ENCODE results near the gene TNK2.
"Not testable (repeated sequence)": the region's sequence is repeated elsewhere in the genome, so short reads cannot be mapped to it uniquely, and the experiment has no call there.

TNK2 gene

DNA sequence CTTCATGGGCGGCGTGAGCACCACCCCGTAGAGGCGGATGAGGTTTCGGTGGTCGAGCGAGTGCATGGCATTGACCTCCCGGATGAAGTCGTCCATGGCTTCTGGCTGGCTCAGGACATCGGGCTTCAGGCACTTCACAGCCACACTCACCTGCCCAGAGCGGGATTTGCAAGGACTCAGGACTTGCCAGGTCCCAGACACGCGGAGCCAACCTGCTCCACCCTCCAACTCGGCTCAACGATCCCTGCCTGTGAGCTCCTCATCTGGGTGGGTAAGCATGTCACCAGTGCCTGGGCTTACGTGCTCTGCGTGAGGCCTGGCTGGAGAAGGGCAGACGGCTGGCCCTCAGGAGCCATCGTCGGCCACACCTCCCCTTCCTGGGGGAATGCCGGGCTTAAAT, 25.2 kb downstream of the TNK2 start:
- DNase-seq = no peak

GRCh38 chr3:195882002-195882441, 26.3 kb downstream of the TNK2 start:
- no peak for DNase-seq

DNA sequence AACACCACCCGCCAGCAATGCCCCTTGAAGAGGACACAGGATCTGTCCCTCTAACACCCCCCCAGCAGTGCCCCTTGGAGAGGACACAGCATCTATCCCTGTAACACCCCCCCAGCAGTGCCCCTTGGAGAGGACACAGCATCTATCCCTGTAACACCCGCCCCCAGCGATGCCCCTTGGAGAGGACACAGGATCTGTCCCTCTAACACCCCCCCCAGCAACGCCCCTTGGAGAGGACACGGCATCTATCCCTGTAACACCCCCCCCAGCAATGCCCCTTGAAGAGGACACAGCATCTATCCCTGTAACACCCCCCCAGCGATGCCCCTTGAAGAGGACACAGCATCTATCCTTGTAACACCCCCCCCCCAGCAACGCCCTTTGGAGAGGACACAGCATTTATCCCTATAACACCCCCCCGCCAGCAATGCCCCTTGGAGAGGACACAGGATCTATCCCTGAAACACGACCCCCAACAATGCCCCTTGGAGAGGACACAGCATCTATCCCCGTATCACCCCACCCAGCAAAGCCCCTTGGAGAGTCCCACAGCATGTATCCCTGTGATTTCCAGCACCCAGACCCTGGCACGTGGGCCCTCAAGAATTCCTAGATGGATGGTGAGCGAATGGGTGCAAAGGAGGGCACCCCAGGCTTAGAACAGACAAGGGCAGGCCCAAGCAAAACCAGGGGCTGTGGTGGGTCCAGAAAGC, 26.9 kb downstream of the TNK2 start:
- DNase-seq = no peak

GRCh38 chr3:195880037-195880431, 28.3 kb downstream of the TNK2 start:
- DNase-seq = no peak

DNA sequence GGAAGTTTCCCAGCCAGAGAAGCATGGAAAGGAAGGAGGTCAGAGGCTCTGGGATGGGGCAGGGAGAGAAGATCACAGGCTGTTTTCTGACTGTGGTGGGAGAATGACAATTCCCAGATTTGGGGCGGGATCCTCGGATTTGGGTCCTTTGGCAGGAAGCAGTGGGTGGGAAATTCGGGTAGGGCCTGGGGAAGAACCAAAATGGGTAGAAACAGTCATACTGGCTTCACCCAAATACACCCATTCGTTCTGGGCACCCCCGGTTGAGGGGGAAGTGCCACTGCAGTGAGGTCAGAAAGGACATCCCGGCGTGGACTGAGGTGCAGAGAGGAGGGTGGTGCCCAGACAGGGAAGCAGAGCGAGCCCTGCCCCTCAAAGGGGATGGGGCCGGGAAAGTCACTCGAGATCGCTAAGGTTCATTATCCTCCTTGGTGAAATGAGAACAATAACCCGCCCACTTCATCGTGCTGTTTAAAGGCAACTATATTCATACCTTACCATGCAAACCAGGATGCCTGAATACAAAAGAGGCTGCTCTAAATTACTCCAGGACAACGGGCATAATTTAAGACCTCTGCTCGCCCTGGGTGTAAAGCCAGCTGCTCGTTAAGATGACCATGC, 28.8 kb downstream of the TNK2 start:
- DNase-seq = no peak

DNA sequence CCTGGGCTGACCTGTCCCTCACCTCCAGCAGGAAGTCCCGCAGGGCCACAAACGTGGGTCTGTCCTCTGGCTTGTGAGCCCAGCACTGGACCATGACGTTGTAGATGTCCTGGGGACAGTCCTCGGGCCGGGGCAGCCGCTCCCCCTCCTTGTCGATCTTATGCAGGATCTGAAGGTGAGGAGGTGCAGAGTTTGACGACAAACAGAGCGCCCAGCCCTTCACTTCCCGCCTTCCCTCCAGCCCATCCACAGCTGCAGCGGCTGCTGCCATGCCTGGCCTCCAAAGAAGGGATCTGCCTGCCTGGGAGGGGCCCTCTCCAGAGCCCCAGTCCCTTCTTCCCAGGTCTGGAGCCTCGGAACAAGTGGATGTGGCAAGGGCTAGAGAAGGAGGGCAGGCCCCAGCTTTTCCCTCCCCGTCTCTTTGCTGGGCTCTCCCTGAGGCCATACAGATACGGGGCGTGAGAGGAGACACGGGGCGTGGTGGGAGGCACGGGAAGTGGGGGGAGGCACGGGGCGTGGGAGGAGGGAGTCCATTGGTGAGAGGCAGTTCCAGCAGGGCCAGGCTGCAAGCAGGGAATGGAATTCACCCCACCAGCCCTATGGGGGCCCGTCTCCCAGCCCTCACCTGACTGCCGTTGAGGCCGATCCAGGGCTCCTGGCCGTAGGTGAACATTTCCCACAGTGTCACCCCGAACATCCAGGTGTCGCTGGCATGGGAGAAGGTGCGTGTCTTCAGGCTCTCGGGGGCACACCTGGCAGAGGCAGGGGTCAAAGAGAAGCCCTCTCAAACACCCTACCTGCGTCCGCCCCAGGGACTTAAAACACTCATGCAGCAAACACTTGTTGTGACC, 29.7 kb downstream of the TNK2 start:
- DNase-seq = no peak

DNA sequence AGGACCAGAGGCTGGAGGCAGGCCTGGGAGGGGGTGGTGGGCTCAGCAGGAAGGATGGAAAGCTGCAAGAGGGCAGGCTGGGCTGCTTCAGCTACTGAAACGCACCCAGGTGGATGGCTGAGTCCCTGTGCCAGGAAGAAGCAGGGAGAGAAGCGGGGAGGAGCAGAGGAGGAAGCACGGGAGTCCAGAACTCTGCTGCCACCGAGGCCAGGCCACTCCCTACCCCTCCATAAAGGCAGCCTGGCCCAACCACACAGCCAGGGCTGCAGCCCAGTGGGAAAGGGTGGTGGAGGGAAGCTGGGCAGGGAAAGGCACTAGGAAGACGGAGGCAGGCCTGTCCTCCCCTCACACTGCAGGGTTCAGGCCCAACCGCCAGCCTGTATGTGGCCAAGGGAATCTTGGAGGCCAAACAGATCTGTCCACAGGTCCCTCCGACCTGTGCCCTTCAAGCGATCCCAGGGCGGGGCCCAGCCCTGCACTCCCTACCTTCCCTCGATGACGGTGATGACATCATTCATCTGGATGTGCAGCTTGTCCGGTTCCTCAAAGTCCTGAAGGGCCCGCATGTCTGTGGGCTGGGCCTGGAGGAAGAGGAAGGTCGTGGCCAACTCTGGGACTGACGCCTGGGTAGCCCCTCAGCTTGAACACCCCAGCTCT, 30.5 kb downstream of the TNK2 start:
- DNase-seq = no peak

DNA sequence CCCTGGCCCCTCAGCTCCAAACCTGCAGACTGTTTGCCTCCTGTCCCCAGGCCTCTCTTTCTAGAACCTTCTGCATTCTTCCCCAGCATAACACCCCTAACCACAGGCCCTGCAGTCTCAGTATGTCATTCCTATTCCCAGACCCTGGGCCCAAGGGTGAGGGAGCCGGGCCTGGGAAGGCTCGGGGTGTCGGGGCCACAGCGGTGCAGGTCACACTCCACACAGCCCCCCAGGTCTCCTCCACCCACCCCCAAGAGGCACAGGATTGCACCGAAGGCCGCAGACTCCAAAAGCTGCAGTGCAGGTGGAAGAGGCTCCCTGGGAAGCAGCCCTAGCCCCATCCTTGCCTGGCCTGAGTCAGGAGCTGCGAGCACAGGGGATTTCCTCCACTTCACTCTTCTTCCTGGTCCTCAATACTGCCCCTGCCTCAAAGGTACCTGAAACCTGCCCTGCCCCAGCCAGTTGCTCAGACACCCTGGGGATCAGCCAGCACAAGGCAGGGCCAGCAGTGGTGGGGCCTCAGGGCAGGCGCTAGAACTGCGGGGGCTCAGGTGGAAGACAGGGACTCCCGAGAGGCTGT, 31.1 kb downstream of the TNK2 start:
- DNase-seq = no peak

DNA sequence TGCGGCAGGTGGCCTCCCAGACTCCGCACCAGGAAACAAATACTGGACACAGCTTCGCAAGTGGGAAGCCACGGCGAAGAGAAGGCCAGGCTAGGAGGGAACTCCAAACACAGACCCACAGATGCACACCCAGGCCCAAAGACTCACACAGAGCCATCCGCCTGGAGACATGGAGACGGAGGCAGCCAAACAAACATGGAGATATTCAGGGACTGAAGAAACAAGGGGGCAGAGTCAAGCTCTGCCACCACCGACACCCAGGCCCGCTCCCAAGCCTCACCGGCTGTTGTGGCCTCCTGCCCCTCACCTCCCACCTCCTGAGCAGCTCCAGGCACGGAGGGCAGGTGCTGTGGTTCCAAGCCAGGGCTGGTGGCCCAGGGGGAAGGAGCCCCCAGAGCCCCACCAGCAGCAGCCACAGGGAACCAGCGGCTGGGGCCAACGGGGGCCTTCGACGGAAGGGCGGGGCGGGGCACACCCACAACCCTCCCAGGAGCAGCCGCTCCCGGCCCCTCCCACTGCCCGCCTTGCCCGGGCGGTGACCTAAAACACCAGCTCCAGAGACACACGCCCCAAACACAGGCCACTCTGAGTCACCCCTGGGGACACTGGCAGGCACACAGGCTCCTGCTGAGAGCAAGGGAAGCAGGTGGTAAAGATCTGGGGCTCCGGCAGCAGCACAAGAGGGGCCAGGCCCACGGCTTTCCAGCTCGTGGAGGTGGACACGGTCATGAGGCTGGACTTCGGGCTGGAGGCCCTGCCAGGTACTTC, 31.9 kb downstream of the TNK2 start:
- no peak for DNase-seq

DNA sequence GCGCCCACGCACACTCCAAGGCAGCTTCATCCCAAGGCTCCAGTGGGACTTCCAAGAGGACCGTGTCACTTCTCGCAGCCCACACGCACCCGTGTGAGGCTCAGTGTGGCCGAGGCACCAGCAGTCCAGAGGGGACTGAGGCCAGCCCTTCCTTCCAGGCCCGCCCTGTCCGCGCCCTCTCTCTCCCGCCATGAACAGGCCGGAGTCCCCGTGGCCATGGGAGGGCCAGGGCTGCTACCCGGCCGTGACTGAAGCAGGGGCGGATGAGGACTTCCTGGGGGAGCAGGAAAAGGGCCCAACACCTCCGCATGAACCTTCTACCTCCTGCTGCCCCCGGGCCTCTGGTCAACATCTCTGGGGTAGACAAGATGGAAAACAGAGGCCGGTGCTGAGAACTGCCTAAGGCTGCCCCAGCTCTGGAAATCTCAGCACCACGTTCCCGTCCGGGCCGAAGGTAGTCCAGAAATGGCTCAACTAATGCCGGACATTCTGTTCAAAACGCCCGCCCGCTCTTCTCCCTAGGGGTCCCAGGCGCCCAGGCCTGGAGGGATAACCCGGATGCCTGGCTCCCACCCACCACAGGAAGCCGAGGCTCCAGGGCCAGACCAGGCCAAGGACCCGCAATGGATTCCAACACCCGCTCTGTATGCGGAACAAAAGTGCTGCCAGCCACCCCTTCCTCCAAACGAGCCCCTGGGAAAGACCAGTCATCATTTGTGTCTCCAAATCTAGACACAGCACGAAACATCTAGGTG, 32.7 kb downstream of the TNK2 start:
- no peak for DNase-seq

- DNase-seq = no peak
Measured at GRCh38 chr3:195873971-195874370, 34.4 kb downstream of the TNK2 start.

DNA sequence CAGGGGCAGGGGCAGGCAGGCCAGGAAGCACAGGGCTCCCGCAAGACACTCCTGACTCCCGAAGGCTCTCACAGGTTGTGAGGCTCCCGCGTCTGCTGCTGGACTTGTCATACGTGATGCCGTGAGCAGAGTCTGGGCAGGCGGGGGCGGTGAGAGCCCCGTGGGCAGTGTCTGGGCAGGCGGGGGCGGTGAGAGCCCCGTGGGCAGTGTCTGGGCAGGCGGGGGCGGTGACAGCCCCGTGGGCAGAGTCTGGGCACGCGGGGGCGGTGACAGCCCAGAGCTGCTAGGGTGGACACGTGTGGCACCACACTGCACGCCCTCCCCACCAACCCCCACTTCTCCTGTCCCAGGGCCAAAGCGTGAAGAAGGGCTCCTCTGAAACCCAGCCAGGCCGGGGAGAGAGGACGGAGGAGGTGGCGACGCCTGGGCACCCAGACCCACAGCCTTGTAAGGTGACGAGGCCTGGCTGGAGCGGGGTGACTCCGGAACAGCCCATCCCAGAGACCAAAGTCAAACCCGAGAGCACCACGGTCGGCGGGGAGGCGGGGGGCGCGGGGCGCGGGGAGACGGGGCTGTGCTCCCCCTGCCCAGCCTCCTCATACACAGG, 35.0 kb downstream of the TNK2 start:
- DNase-seq = no peak

DNA sequence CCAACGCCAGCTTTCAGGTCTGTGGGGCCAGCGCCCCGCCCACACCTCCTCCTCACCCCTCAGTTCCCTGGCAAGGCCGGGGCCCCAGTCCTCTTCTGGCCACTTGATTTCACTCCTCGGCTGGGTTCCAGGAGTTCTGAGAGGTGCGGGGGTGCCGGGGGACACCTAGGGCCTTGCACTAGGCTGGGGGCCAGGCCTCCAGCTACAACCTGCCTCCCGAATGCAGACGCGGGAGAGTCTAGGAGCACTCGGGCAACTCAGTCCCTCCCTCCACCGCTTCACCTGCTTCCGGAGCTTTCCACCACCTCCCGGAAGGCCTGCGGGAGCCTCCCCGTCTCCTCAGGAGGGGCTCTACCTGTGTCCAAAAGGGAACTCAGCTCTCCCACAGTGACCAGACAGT, 35.6 kb downstream of the TNK2 start:
- no peak for DNase-seq

DNA sequence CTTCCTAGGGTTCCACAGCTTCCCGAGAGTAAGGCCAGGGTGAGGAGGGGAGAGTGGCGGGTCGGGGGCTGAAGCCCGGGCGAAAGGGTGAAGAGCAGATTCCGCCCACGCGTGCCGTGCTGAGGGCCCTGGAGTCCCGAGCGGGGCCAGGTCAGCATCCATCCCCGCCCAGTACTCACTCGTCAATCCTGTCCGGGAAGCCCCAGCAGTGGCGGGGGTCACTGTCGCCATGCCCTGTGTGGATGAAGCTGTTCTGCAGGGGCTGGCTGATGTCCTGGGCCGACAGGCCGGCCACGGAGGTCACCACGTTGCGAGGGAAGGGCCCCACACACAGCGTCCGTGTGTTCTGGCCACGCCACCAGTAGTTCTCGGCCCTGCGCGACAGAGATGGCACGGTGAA, 36.3 kb downstream of the TNK2 start:
- DNase-seq = no peak

DNA sequence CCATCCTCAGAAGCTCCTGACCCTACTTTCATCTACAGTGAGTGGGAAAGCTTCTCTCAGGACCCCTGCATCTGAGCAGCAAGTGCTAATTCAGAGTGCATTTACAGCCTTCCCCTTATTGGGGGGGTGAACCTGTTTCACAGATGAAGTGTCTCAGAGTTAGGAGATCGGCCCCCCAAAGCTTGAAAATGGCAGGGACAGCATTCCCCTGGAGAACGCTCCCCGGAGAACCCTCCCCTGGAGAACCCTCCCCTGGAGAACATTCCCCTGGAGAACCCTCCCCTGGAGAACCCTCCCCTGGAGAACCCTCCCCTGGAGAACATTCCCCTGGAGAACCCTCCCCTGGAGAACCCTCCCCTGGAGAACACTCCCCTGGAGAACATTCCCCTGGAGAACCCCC, 36.7 kb downstream of the TNK2 start:
- DNase-seq = not testable (repeated sequence)

DNA sequence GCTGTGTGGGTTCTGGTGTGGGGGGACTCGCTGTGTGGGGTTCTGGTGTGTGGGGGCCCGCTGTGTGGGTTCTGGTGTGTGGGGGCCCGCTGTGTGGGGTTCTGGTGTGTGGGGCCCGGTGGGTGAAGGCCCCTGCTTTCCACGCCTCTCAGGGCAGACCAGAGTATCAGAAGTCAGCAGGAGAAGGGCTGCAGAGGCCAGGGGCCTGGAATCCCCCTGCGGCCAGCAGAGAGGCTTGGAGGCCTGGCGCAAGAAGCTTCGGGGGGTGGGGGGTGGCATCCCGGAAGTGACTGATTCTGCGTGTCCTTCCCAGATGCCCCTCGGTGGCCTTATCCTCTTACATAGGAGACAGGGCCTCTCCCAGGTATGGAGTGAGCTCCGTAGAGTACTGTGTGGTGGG, 37.4 kb downstream of the TNK2 start:
- DNase-seq = no peak

DNA sequence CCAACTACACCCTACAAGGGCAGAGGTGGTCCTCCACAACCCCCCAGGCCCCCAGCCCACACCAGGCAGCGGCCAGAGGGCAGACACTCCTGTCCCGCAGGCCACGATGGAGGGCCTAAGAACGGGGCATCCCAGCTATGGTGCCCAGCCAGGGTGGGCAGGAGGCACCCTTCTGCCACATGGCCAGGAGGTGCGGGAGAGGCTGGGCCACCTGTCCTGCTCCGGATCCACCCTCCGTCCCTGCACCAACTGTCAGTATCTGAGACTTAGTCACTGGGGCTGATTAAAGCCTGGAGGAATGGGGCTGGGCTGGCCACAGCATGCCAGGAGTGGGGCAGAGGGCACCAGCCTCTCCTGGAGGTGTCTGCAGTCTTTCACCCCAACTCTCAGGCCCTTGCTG, 37.9 kb downstream of the TNK2 start:
- no peak for DNase-seq

GRCh38 chr3:195869413-195870001, 38.8 kb downstream of the TNK2 start:
- no peak for DNase-seq

- no peak for DNase-seq
Measured at GRCh38 chr3:195868866-195869412, 39.4 kb downstream of the TNK2 start.

GRCh38 chr3:195868336-195868865, 40.0 kb downstream of the TNK2 start:
- DNase-seq = no peak

Measured in NCI-H1048 (cell line).